SIG-M5 treated with dmso at 0.1 percent for 504 hours (cell line): ENCODE results near the gene OR4L1.
"Not testable (repeated sequence)": the region's sequence is repeated elsewhere in the genome, so short reads cannot be mapped to it uniquely, and the experiment has no call there.

Source experiments
- DNase-seq: peaks from one replicate; lab custom pipeline; 2025; ENCODE audit not compliant: unreplicated experiment; lab: John Stamatoyannopoulos, UW

The OR4L1 gene, protein sequence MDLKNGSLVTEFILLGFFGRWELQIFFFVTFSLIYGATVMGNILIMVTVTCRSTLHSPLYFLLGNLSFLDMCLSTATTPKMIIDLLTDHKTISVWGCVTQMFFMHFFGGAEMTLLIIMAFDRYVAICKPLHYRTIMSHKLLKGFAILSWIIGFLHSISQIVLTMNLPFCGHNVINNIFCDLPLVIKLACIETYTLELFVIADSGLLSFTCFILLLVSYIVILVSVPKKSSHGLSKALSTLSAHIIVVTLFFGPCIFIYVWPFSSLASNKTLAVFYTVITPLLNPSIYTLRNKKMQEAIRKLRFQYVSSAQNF

DNA sequence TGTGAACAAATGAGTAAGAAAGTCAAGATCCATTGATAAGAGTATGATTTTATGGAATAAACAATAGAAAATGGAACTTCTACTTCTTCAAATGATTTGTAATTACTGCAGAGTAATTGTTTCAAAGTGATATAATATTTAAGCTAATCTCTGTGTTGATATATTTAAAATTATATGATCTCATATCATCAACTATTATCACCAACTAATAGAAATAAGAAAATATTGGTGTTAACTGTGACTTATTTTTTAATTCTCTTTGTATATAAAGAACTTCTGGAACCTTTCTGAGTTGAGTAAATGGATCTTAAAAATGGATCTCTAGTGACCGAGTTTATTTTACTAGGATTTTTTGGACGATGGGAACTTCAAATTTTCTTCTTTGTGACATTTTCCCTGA is at the start of gene OR4L1:
OR4L1 (plus strand) TSS at position 301 of the 400 bp plus-strand sequence; CDS start at position 301, 0 bp downstream.
- no peak for DNase-seq

DNA sequence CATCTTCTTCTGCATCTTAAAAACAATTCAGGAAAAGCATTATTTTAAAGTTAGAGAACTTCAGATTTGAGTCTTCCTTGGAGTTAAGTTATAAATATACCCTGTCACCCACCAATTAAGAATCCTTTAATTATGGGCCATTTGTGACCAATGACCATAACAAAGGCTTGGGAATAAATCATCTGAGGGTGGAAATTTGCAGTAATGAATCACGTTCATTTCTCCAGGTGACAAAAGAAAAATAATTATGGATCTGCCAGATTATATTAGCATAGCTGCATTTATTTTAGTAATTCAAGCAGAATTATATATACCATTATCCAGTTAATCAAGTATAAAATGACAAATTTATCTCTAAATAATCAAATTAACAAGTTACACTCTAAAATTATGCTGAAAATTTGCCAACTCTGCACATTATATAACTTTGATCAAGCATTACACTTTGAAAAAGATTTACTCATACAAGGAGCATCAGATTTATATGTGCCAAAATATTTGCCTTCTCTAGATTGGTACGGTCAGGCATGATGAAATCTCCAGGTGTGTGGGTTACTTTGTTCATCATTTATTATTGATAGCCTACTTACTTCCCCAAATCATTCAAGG is 40.5 kb upstream of the OR4L1 start, which contains the start of gene OR4K14:
OR4K14 (minus strand) TSS at position 51 of the 609 bp plus-strand sequence. CDS start 4,114 bp downstream, outside the sequence.
- DNase-seq, result no peak

DNA sequence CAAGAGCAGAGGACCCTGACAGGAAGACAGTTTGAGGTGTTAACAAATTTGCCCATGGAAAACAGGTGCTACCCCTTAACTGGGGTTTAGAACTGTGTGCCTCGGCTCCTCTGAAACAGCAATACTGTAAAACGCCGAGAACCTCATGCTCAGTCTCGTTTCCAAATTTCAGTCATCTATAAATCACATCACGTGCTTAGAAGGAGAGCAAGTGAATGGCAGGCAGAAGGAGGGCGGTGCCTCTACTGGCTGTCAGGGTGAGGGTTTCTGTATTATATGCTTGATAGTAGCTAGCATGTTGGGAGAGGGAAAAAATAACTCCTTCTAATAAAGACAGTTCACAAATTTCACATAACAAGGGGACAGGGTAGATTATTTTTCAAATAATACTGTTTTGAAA is 28.8 kb upstream of the OR4L1 start:
- no peak for DNase-seq

DNA sequence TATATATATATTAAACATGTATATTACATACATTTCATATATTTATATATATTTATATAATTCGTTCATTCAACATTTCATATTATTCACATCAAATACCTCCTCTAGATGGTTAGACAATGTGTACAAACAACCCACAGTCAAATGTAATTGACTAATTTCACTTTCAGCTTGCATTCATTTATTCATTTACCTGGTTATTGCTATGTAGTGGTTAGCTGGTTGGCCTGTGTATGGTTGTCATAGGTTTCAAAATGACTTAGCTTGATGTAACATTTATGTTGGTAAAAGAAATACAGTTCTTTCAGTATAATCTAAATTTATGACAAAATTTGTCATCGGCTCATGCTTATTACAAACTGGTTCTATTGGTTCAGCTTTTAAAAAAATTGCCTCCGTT is 24.4 kb upstream of the OR4L1 start:
- no peak for DNase-seq

DNA sequence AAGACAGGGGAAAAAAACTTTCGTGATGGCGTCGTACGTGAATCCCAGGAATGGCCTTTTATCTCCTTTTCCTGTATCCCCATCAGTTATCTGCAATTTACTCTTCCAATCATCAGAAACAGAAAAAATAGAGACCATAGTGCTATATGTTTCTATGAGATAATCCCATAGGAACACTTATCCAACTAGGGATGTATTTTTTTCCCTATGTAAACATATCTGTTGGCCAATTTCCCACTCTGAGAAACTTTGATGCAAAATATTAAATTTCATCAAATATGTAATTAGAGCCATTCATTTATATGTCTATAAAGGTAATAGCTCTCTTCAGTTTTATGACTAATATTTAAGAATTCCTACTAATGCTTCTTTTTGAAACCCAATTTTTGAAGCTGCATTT is 23.9 kb upstream of the OR4L1 start, which contains the start of gene OR4K13:
OR4K13 (minus strand) TSS at position 101 of the 400 bp plus-strand sequence. CDS start 1,280 bp downstream, outside the sequence.
- DNase-seq, result no peak

DNA sequence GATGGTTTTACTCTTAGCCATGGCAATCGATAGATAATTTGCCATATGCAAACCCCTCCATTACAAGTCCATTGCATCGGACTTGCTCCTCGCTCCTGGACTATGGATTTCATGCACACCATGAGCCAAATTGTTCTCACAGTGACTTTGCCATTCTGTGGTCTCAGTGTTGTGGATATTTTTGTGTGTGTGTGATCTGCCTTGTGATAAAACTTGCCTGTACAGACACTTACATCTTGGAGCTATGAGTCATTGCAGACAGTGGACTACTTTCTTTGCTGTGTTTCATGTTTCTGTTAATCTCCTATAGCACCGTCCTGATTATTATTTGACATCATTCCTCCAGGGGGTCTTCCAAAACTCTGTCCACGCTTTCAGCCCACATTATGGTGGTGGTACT is 15.6 kb upstream of the OR4L1 start:
- no peak for DNase-seq

DNA sequence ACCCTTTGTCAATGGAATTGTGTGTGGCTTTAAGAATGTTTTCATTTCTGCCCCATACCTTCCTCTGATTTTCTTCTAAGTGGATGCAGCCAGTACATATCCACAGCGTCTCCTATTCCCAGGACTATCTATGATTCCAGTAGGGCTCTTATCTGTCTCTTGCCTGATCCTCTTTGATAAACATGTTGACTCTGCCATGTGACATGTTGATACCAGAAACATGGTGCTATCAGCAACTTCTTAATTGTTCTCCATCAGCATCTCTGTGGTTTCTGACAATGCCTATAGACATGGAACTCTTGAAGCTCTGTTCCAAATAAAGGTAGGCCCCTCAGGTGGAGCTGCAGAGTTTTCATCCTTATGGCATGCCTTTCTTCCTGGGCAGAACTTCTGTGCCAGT is 11.6 kb upstream of the OR4L1 start:
- no peak for DNase-seq

DNA sequence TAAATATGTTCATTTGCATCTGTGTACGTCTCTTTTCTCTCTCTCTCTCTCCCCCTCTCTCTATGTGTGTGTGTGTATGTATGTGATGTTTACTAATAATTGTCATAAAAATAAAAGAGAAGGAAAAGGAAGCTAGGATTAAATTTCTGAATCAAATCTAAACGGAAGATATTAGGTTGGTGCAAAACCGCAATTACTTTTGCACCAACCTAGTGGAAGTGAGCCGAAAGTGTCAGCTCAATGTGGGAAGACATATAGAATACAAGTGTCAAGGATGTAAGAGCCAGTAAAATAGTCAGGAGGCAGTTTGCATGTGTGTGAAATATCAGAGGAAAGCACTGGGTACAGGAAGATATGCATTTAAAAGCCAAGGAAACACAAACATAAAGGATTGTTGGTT is 32.2 kb downstream of the OR4L1 start:
- DNase-seq, result no peak

DNA sequence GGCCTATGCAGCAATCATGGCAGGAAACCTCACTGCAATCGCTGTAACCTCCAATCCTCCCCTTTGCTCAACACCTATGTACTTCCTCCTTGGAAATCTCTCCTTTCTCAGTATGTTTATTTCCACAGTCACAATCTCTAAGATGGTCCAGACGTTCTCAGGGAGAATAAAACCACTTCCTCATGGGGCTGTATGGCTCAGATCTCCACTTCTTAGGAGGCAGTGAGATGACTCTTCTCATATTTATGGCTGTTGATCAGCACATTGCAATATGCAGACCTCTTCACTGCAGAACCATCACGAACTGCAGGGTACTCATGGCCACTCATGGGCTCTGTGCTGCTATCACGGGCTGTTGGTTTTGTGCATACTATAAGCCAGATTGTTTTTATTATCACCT is 33.6 kb downstream of the OR4L1 start:
- DNase-seq, result peak; percentile 8

DNA sequence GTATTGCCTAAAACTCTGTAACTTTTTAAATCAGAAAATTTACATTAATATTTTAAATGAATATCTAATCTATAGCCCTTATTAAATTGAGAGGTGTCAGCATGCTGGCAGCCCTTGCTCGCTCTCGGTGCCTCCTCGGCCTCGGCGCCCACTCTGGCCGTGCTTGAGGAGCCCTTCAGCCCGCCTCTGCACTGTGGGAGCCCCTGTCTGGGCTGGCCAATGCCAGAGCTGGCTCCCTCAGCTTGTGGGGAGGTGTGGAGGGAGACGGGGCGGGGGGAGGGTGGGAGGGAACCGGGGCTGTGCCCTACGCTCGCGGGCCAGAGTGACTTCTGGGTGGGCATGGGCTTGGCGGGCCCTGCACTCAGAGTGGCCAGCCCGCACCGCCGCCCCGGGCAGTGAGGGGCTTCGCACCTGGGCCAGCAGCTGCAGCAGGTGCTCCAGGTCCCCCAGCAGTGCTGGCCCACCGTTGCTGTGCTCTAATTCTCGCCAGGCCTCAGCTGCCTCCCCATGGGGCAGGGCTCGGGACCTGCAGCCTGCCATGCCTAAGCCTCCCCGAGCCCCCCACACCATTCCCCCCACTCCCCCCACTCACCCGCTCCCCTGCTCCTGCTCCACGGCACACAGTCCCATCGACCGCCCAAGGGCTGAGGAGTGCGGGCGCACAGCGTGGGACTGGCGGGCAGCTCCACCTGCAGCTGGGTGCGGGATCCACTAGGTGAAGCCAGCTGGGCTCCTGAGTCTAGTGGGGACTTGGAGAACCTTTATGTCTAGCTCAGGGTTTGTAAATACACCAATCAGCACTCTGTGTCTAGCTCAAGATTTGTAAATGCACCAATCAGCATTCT is 39.3 kb downstream of the OR4L1 start:
- DNase-seq, result not testable (repeated sequence)

DNA sequence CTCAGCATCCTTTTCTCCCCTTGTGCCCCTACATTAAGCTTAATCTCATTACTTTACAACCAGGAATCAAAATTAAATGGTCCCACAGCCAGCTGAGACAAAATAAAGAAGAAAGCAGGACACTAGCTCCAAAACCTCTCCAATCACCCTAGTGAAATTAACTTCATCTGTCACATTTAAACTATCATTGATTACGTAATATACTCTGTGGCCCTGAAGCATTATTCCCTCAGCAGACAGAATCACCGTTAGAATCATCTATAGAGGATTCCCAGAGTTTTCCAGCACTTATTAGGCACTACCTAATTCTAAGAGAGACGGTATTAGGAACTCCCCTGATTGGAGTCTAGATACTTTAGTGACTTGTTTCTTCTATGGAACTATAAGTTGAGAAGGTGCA is 50.6 kb downstream of the OR4L1 start, which contains the start of gene OR4K17:
OR4K17 (plus strand) TSS at position 302 of the 400 bp plus-strand sequence. CDS start 6,761 bp downstream, outside the sequence.
- no peak for DNase-seq
